Kasumi-1 (cell line): ENCODE data around the gene PCA3.

Source experiments
- DNase-seq, 2 experiments: peaks; one replicate each; lab custom pipeline; 2025; lab: John Stamatoyannopoulos, UW

PCA3 gene

DNA sequence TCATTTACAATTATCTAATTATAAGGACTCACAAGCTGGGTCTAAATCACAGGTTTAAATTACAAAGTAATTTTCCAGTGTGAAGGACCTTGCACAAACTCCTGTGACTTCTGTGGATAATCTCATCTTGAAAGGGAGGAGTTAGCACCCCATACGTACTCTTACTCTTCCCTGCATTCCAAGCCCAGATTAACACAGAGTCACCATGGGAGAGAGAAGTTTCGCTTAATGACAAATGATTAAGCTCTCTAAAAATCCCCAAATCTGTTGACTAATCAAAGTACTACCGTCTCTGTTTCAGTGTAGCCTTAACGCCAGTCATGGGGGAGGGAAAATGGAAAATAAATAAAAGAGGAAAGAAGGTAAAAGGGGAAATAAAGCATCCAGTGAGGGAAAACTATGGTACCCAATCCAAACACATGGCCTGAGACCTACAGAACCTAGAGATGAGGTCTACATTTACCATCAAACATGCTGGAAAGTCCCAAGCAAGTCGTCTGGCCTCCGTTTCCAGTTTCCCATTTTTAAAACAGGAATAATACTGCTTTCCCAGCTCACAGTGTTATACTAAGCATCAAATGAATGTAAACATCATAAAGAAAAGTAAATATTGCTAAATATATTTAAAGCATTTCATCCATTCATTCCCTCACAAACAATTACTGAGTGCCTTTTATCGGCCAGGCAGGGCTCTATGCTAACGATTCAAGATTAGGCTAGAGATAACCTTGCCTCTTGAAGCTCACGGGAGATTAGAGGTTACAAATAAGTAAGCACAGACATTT lies 63.2 kb downstream of the PCA3 start:
- DNase-seq = no peak

DNA sequence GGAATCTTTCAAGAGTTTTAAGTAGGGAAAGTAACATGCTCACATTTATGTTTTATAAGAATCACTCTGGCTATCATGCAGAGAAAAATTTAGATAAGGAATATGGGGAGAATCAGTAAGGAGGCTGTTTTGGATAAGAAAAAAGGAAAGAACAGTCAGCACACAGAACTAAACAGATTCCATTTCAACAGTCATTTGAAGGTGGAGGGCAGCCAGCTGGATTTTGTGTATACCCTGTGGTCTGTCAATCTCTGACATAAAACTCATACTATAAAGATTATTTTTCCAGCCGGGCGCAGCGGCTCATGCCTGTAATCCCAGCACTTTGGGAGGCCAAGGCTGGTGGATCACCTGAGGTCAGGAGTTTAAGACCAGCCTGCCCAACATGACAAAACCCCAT lies 64.2 kb downstream of the PCA3 start:
- DNase-seq = no peak

DNA sequence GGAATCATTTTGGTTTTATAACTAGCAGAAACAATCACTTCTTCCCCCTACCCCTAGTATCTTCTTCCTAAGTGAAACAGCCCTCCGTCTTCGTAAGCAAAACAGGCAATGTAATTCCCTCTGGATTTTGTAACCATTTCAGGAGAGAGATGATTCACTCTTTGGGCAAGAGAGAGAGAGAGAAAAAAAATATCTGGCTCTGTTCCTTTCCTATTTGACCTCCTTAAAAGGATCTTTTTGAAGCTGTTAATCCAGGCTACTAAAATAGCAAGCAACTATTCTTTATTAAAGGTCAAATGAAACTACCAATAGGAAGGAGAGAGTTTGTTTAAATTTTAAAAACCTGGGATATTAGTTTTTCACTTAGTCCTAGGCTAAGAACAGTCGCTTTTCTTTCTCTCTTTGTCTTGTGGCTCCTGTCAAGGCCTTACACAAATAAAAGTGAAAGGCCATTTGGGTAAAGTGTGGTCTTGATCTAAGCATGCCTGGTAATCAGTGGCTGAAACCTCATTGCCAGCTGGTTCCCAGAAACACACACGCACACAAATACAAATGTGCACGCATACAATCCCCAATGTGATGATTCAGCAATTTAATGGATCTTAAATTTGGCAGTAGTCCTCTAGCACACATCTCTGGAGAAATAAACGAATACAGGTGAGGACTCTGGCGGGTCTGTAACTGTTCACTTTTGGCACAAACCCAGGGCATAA lies 71.5 kb downstream of the PCA3 start:
- DNase-seq = no peak
